HG03378 (cell line): ENCODE measurements around the gene HIP1R.
A peak's percentile ranks its signal among the peaks of the same experiment; 100 is the strongest.
"Not testable (repeated sequence)": the region's sequence is repeated elsewhere in the genome, so short reads cannot be mapped to it uniquely, and the experiment has no call there.

ENCODE experiments used
- ATAC-seq: cut with Tn5 transposase; IDR thresholded peaks from one replicate; pipeline ENCODE4 v1.9.1; 2021; ENCODE audit warnings: mild to moderate bottlenecking, moderate library complexity; ENCODE audit not compliant: unreplicated experiment

Gene HIP1R, protein sequence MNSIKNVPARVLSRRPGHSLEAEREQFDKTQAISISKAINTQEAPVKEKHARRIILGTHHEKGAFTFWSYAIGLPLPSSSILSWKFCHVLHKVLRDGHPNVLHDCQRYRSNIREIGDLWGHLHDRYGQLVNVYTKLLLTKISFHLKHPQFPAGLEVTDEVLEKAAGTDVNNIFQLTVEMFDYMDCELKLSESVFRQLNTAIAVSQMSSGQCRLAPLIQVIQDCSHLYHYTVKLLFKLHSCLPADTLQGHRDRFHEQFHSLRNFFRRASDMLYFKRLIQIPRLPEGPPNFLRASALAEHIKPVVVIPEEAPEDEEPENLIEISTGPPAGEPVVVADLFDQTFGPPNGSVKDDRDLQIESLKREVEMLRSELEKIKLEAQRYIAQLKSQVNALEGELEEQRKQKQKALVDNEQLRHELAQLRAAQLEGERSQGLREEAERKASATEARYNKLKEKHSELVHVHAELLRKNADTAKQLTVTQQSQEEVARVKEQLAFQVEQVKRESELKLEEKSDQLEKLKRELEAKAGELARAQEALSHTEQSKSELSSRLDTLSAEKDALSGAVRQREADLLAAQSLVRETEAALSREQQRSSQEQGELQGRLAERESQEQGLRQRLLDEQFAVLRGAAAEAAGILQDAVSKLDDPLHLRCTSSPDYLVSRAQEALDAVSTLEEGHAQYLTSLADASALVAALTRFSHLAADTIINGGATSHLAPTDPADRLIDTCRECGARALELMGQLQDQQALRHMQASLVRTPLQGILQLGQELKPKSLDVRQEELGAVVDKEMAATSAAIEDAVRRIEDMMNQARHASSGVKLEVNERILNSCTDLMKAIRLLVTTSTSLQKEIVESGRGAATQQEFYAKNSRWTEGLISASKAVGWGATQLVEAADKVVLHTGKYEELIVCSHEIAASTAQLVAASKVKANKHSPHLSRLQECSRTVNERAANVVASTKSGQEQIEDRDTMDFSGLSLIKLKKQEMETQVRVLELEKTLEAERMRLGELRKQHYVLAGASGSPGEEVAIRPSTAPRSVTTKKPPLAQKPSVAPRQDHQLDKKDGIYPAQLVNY

DNA sequence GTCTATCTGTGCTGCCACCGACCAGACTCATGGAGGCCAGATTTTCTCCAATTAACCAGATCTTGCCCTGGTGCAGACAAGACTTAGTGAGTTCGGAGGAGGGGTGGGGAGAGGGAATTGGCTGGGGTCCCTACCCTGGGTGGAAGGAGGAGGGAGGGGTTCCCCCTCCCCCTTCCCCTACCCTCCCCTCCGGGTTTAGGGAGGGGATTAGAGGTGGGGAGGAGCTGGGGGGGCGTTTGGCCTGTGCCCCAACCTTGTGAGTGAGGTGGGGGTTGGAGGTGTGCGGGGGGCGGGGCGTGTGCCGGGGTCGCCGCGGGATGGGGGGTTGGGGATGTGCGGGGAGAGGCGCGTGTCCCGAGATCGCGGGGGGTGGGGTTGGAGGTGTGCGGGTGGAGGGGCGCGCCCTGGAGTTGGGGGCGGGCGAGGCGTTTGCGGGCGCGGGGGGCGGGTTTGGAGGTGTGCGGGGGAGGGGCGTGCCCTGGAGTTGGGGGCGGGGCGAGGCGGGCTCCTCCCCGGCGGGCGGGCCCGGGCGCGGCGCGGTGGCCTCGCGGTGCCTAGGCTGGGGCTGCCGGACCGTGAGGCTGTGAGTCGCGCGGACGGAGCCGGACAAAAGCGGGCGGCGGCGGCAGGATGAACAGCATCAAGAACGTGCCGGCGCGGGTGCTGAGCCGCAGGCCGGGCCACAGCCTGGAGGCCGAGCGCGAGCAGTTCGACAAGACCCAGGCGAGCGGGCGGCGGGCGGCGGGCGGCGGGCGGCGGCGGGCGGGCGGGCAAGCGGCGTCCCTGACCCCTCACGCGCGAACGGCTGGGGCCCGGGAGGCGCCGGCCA lies at the start of gene HIP1R:
TSS of gene HIP1R (plus strand) at position 537 of the 829 bp plus-strand sequence. CDS start at position 631, 94 bp downstream.
- ATAC-seq, result no peak

DNA sequence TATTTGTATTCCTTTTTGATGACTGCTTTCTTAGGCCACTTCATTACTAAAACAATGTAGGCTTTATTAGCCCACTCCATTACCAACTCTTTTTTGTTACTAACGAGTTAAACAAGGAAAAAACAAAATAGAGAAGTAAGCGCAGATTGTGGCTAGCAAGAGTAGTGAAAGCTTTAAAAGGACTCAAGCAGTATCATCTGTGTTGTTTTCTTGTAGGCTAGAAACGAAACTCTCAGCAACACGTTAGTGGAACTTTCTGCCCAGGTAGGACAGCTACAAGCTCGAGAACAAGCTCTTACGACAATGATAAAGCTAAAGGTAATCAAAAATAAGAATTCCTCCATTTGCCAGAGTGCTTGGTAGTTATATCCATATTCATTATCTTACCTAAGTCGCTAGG lies 49.8 kb upstream of the HIP1R start:
- no peak for ATAC-seq

GRCh38 chr12:122788387-122788786 lies 46.9 kb upstream of the HIP1R start:
- ATAC-seq, result no peak

- ATAC-seq, result no peak
Observed at GRCh38 chr12:122789637-122790036, 45.6 kb upstream of the HIP1R start.

DNA sequence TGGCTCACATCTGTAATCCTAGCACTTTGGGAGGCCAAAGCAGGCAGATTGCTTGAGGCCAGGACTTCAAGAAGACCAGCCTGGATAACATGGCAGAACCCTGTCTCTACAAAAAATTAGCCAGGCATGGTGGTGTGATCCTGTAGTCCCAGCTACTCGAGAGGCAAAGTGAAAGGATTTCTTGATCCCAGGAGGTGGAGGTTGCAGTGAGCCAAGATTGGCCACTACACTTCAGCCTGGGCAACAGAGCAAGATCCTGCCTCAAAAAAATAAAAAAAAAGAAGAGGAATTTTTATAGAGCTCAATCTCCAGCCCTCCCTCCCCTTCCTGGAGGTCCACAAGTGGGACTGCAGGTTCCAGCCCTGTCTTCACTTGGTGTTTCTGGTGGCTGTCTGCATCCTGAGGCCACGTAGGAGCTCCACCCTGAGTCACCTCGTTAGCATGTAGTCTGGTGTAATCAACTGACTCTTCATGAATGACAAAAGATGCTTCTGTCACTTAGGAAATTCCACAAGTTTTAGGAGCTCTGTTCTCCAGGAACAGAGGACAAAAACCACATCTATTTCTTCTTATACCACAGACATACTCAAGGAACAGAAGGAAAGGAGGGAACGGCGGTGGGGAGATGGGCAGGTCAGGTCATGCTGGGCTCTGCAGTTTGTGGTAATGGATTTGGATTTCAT lies 44.7 kb upstream of the HIP1R start:
- no peak for ATAC-seq

- no peak for ATAC-seq
Observed at GRCh38 chr12:122793685-122794106, 41.6 kb upstream of the HIP1R start.

- ATAC-seq, result no peak
Observed at GRCh38 chr12:122795807-122796206, 39.5 kb upstream of the HIP1R start.

- ATAC-seq, result no peak
Observed at GRCh38 chr12:122799641-122800243, 35.5 kb upstream of the HIP1R start.

GRCh38 chr12:122803937-122804336 lies 31.3 kb upstream of the HIP1R start:
- ATAC-seq, result no peak

- ATAC-seq, result not testable (repeated sequence)
Observed at GRCh38 chr12:122804957-122805356, 30.3 kb upstream of the HIP1R start.

- no peak for ATAC-seq
Observed at GRCh38 chr12:122807651-122808050, 27.6 kb upstream of the HIP1R start.

DNA sequence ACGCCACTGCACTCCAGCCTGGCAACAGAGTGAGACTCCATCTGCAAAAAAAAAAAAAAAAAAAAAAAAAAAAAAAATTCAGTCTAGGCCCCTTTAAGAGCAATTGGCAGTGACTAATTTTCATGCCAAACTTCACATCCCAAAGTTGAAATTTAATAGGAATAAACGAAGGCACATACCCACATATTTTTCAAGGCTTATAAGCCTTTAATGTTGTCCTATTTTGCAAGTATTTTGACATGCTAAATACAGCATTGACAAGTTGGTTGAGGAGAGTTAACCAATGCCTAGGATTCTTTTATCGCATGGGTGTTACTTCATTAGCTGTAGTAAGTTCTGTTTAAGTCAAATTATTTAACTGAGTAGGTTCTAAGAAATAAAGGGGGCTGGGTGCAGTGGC lies 23.5 kb upstream of the HIP1R start:
- no peak for ATAC-seq

DNA sequence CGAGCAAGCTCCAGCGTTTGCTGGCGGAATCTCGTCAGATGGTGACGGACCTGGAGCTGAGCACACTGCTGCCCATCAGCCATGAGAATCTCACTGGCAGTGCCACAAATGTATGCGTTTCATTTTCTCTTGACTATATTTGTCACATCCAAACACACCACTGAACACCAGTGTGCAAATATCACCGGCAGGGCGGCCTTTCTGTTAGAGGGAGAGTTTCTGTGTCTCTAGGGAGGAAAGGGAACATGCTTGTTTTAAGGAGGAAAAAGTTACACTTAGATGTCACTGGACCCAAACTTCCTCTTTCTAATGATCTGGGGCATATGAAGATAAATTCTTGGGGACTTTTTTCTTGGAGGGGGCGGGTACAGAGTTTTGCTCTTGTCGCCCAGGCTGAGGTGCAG lies 21.9 kb upstream of the HIP1R start:
- peak; percentile 70 for ATAC-seq

- no peak for ATAC-seq
Observed at GRCh38 chr12:122819209-122819785, 16.0 kb upstream of the HIP1R start.

GRCh38 chr12:122820138-122820537 lies 15.1 kb upstream of the HIP1R start:
- no peak for ATAC-seq

DNA sequence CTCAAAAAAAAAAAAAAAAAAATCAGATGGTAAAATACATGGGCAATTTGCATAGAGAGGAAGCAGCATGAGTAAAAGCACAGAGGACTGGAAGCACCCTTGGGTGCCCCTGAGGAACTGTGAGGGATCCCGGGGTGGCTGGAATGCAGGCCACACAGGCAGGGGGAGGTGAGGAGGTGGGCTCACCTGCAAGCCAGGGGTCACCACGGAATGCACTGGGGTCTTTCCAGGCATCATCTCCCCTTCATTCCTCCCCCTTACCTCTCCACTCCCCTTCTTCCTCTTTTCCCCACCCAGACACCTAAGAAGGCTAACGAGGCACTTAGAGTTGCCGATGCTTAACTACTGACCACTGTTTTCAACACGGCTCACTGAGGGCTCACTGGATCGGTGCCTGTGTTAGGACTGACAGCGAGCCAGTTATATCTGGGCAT lies 14.4 kb upstream of the HIP1R start:
- ATAC-seq, result no peak

- ATAC-seq, result no peak
Observed at GRCh38 chr12:122823429-122823828, 11.8 kb upstream of the HIP1R start.

DNA sequence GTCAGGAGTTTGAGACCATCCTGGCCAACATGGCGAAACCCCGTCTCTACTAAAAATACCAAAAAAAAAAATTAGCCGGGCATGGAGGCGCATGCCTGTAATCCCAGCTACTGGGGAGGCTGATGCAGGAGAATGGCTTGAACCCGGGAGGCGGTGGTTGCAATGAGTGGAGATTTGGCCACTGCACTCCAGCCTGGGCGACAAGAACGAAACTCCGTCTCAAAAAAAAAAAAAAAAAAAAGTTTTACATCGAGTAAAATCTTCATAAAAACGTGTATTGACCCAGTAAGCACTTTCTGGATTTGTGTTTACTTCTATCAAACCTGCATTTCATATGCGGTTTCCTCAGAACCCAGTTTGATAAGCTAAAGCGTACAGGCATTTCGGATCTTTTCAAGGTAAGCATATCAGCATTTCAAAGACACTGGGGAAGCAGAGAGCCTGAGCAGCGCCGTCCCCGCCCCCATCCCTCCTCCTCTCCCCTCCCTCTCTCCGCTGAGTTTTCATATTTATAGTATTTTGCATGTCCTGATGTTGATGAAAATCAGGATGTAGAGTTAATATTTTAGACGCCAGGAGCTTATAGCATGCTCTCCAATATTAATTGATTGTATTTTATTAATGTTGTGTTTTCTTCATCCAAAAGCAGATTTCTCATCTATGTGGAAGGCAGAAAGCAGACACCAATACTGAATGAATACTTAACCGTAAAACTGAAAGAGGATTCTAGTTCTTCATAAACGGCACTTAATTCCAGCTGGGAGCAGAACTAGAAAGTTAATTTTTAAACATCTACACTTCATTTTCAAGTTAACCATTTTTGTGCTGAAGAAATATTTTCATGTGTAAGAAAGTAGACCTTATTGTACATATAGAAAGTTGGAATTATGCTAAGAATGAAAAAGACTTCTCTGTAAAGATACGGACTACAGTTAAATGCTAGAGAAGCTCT lies 9.2 kb upstream of the HIP1R start:
- no peak for ATAC-seq
